Measurements from ENCODE around the gene DAAM1. TPM values are rescaled to one million over a fixed set of nuclear protein-coding genes. Genes with fewer than 3 reads are reported as not detected.

The DAAM1 gene
- polyA plus RNA-seq (2013, experiment 1 of 2), result 10.1 TPM
- 11.0 TPM for polyA plus RNA-seq (2013, experiment 2 of 2)

DNA sequence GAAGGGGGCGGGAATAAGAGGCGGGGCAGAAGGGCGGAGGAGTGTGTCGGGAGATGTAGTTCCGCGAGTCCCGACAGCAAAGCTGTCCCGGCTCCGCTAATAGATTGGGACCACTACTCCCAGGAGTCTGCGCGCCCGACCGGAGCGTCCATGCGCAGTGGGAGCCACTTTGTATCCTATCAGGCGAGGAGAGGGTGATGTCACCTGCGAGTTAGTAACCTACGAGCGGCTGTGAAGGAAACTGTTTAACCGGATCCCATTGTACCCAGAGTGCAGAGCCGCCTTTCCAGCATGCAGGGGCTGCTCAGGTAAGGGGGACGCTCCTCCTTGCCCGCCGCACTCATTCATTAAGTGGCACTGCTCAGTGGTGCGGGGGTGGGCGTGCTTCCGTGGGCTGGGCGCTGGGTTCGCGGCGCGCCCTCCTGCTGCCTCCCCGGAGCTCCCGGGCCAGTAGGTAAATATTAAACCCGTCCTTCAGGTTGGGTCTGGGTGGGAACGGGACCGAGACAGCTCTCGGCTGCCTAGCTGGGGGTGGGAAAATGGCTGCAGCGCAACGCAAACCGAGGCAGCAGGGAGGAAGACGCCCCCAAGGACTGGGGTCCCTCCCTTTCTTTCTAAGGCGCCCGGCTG, at the start of gene DAAM1:
Gene DAAM1, plus strand, starts transcription at position 207 of the 630 bp plus-strand sequence. CDS start 74,811 bp downstream, outside the sequence.
- Histone ChIP-seq H3K79me1 (replicated peaks; ENCODE audit: low read length, poor library complexity, severe bottlenecking) (peaks cover 13% of the 10 kb centered on the region), H2BK120ac (ENCODE audit: low read depth, low read length) (no peak within 1 kb of the TSS), H2AK5ac (ENCODE audit: low read length, severe bottlenecking) (no peak within 1 kb of the TSS), H2BK12ac (ENCODE audit: low read length in 2 of 2) (peak within 1 kb of the TSS; percentile 53 to 82), H3K14ac (ENCODE audit: low read length in 2 of 2) (peak within 1 kb of the TSS in 1 of 2 experiments; percentile 78), H3K27me3 (ENCODE audit: control insufficient read depth in 1 of 2, insufficient read depth in 1 of 2, low read length in 2 of 2) (peaks cover 0 to 25% of the 10 kb centered on the region in 2 experiments), H2BK5ac (ENCODE audit: low read depth, low read length, poor library complexity, severe bottlenecking) (peak within 1 kb of the TSS; percentile 57), H3K4me2 (ENCODE audit: low read length, poor library complexity, severe bottlenecking) (peak within 1 kb of the TSS; percentile 99), H4K91ac (ENCODE audit: low read length) (peak within 1 kb of the TSS; percentile 72), H3K4me1 (ENCODE audit: control insufficient read depth, insufficient read depth, low read depth, low read length) (peaks cover 11% of the 10 kb centered on the region), H3K4ac (ENCODE audit: low read depth in 1 of 2, low read length in 2 of 2) (peak within 1 kb of the TSS in 1 of 2 experiments; percentile 47), H3K18ac (ENCODE audit: low read depth in 1 of 2, low read length in 2 of 2) (peak within 1 kb of the TSS; percentile 71 to 84), H2BK15ac (ENCODE audit: low read depth, poor library complexity, severe bottlenecking) (peak within 1 kb of the TSS; percentile 94), H3K23ac (ENCODE audit: low read length in 2 of 2) (peak within 1 kb of the TSS; percentile 37 to 80), H3K9me3 (ENCODE audit: control insufficient read depth, low read length) (no peaks in the 10 kb centered on the region), H3K9ac (ENCODE audit: low read length) (peak within 1 kb of the TSS; percentile 95), H3K36me3 (ENCODE audit: control insufficient read depth in 1 of 2, insufficient read depth in 2 of 2, low read depth in 1 of 2, low read length in 2 of 2) (no peaks in the 10 kb centered on the region), H3K4me3 (ENCODE audit: insufficient read depth in 1 of 2, low read depth in 1 of 2, low read length in 2 of 2) (peak within 1 kb of the TSS; percentile 92 to 93), H3K27ac (ENCODE audit: low read length, poor library complexity, severe bottlenecking) (peak within 1 kb of the TSS; percentile 84), H4K8ac (ENCODE audit: low read length) (peak within 1 kb of the TSS; percentile 80), H2AFZ (ENCODE audit: low read depth, low read length) (peak within 1 kb of the TSS; percentile 92)
- under 1% methylated on average over 44 of the region's 44 CpGs for WGBS
- peak; percentile 99 for DNase-seq

DNA sequence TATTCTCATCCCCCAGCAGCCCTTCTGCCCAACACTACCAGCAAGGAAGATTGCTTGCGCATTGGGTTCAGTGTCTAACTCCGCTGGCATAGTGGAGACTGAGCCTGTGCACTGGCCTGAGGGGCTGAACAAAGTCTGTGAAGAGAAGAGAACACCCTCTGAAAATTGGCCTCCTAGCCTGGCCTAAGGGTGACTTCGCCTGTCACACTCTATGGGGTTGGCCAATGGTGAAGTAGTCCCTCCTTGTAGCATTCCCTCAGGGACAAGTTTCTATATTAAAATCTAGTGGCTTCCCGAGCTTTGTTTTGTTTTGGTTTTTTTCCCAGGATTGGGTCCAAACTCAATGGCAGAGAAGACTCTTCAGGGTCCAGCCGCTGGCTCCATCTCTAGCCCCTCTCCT, 49.1 kb upstream of the DAAM1 start:
- H2BK15ac ChIP-seq (ENCODE audit: low read depth, poor library complexity, severe bottlenecking), result no peak overlapping the region
- H3K27ac ChIP-seq (ENCODE audit: low read length, poor library complexity, severe bottlenecking), result no peak overlapping the region

DNA sequence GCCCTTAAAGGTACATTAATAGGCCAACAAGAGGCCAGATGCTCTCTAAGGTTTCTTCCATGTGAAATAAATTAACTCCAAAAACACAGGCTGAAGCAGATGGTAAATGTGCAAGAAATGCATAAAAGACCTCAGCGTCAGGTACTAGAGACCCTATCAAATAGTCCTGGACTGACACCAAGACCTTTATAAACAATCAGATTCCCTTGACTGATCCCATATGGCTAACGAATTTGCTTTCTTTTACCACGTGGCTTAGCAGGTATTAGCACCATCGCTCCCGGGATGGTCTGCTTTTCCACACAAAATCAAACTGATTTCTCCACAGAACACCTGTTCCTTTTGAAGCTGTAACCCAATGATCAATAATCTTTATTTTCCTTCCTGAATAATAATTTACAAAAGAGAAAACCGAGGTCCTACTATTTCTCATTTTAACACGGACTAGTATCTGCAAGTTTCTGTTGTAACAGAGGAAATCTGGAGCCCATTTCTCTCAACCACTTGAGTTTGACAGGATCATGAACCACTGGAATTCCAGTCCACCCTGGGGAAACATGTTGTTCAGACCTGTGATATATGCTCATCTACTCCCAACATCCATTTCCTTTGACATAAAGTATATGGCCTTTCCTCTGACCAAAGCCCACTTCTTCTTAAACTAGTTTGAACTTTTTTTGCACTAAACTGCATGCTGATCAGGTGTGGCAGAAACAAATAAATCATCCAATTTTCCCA, 48.2 kb upstream of the DAAM1 start:
- Histone ChIP-seq H3K27me3 (ENCODE audit: control insufficient read depth in 1 of 2, insufficient read depth in 1 of 2, low read length in 2 of 2) (peaks cover 0 to 6% of the 10 kb centered on the region in 2 experiments), H3K18ac (ENCODE audit: low read depth in 1 of 2, low read length in 2 of 2) (no peak overlapping the region), H3K23ac (ENCODE audit: low read length in 2 of 2) (no peak overlapping the region), H3K27ac (ENCODE audit: low read length, poor library complexity, severe bottlenecking) (no peak overlapping the region), H3K4me2 (ENCODE audit: low read length, poor library complexity, severe bottlenecking) (no peak overlapping the region), H3K4ac (ENCODE audit: low read depth in 1 of 2, low read length in 2 of 2) (no peak overlapping the region), H3K79me1 (replicated peaks; ENCODE audit: low read length, poor library complexity, severe bottlenecking) (no peaks in the 10 kb centered on the region), H4K91ac (ENCODE audit: low read length) (no peak overlapping the region), H2BK12ac (ENCODE audit: low read length in 2 of 2) (no peak overlapping the region), H2AK5ac (ENCODE audit: low read length, severe bottlenecking) (no peak overlapping the region), H2AFZ (ENCODE audit: low read depth, low read length) (no peak overlapping the region), H3K36me3 (ENCODE audit: control insufficient read depth in 1 of 2, insufficient read depth in 2 of 2, low read depth in 1 of 2, low read length in 2 of 2) (no peaks in the 10 kb centered on the region), H2BK120ac (ENCODE audit: low read depth, low read length) (no peak overlapping the region), H3K9ac (ENCODE audit: low read length) (no peak overlapping the region), H4K8ac (ENCODE audit: low read length) (no peak overlapping the region), H2BK15ac (ENCODE audit: low read depth, poor library complexity, severe bottlenecking) (no peak overlapping the region), H3K4me3 (ENCODE audit: insufficient read depth in 1 of 2, low read depth in 1 of 2, low read length in 2 of 2) (no peak overlapping the region), H3K14ac (ENCODE audit: low read length in 2 of 2) (no peak overlapping the region), H3K9me3 (ENCODE audit: control insufficient read depth, low read length) (no peaks in the 10 kb centered on the region), H3K4me1 (ENCODE audit: control insufficient read depth, insufficient read depth, low read depth, low read length) (no peaks in the 10 kb centered on the region), H2BK5ac (ENCODE audit: low read depth, low read length, poor library complexity, severe bottlenecking) (no peak overlapping the region)
- WGBS, result 29% methylated on average over 7 of the region's 7 CpGs
- DNase-seq, result peak; percentile 42

More for the DNA sequence above, 49.1 kb upstream of the DAAM1 start:
- Histone ChIP-seq H3K18ac (ENCODE audit: low read depth in 1 of 2, low read length in 2 of 2) (no peak overlapping the region), H2BK12ac (ENCODE audit: low read length in 2 of 2) (no peak overlapping the region), H3K79me1 (replicated peaks; ENCODE audit: low read length, poor library complexity, severe bottlenecking) (no peaks in the 10 kb centered on the region), H3K4ac (ENCODE audit: low read depth in 1 of 2, low read length in 2 of 2) (no peak overlapping the region), H3K4me1 (ENCODE audit: control insufficient read depth, insufficient read depth, low read depth, low read length) (no peaks in the 10 kb centered on the region), H2BK120ac (ENCODE audit: low read depth, low read length) (no peak overlapping the region), H3K27me3 (ENCODE audit: control insufficient read depth in 1 of 2, insufficient read depth in 1 of 2, low read length in 2 of 2) (peaks cover 0 to 8% of the 10 kb centered on the region in 2 experiments), H3K9ac (ENCODE audit: low read length) (no peak overlapping the region), H3K9me3 (ENCODE audit: control insufficient read depth, low read length) (no peaks in the 10 kb centered on the region), H4K91ac (ENCODE audit: low read length) (no peak overlapping the region), H4K8ac (ENCODE audit: low read length) (no peak overlapping the region), H2AK5ac (ENCODE audit: low read length, severe bottlenecking) (no peak overlapping the region), H3K36me3 (ENCODE audit: control insufficient read depth in 1 of 2, insufficient read depth in 2 of 2, low read depth in 1 of 2, low read length in 2 of 2) (no peaks in the 10 kb centered on the region), H3K4me3 (ENCODE audit: insufficient read depth in 1 of 2, low read depth in 1 of 2, low read length in 2 of 2) (no peak overlapping the region), H3K23ac (ENCODE audit: low read length in 2 of 2) (no peak overlapping the region), H2AFZ (ENCODE audit: low read depth, low read length) (no peak overlapping the region), H3K14ac (ENCODE audit: low read length in 2 of 2) (no peak overlapping the region), H3K4me2 (ENCODE audit: low read length, poor library complexity, severe bottlenecking) (no peak overlapping the region), H2BK5ac (ENCODE audit: low read depth, low read length, poor library complexity, severe bottlenecking) (no peak overlapping the region)
- DNase-seq, result no peak
- WGBS, result 91% methylated on average over 3 of the region's 5 CpGs

DNA sequence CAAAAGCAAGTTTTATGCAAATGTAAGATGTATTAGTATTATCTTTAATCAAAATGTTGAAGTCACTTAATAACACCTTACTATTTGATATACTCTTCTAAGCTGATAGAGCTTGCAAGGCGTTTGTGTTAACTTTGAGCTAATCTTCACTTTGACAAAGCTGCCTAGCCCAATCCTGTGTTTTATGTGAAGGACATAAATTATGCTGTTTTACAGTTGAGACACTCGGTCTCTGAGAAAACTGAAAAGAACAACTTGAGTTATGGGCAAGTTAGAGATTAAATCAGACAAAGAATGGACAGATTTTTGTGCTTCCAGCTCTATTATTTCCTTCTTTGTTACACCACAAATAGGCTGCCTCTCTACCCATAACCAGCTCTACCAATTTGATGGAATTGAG, 42.0 kb upstream of the DAAM1 start:
- H3K4ac ChIP-seq (ENCODE audit: low read depth in 1 of 2, low read length in 2 of 2), result no peak overlapping the region
- no peak overlapping the region for H3K9ac ChIP-seq (ENCODE audit: low read length)
- H2AFZ ChIP-seq (ENCODE audit: low read depth, low read length), result no peak overlapping the region
- 83% methylated on average over 2 of the region's 2 CpGs for WGBS
- H3K23ac ChIP-seq (ENCODE audit: low read length in 2 of 2), result no peak overlapping the region
- no peak overlapping the region for H4K91ac ChIP-seq (ENCODE audit: low read length)
- H3K9me3 ChIP-seq (ENCODE audit: control insufficient read depth, low read length), result no peaks in the 10 kb centered on the region
- H2BK12ac ChIP-seq (ENCODE audit: low read length in 2 of 2), result no peak overlapping the region
- no peak overlapping the region for H4K8ac ChIP-seq (ENCODE audit: low read length)
- H3K79me1 ChIP-seq (replicated peaks; ENCODE audit: low read length, poor library complexity, severe bottlenecking), result no peaks in the 10 kb centered on the region
- no peaks in the 10 kb centered on the region for H3K27me3 ChIP-seq (ENCODE audit: control insufficient read depth in 1 of 2, insufficient read depth in 1 of 2, low read length in 2 of 2)
- no peak overlapping the region for H2AK5ac ChIP-seq (ENCODE audit: low read length, severe bottlenecking)
- no peak overlapping the region for H2BK120ac ChIP-seq (ENCODE audit: low read depth, low read length)
- H2BK15ac ChIP-seq (ENCODE audit: low read depth, poor library complexity, severe bottlenecking), result no peak overlapping the region
- no peak overlapping the region for H2BK5ac ChIP-seq (ENCODE audit: low read depth, low read length, poor library complexity, severe bottlenecking)
- DNase-seq, result no peak
- no peak overlapping the region for H3K27ac ChIP-seq (ENCODE audit: low read length, poor library complexity, severe bottlenecking)
- no peaks in the 10 kb centered on the region for H3K36me3 ChIP-seq (ENCODE audit: control insufficient read depth in 1 of 2, insufficient read depth in 2 of 2, low read depth in 1 of 2, low read length in 2 of 2)
- no peak overlapping the region for H3K18ac ChIP-seq (ENCODE audit: low read depth in 1 of 2, low read length in 2 of 2)
- no peak overlapping the region for H3K4me3 ChIP-seq (ENCODE audit: insufficient read depth in 1 of 2, low read depth in 1 of 2, low read length in 2 of 2)
- no peak overlapping the region for H3K4me2 ChIP-seq (ENCODE audit: low read length, poor library complexity, severe bottlenecking)
- H3K14ac ChIP-seq (ENCODE audit: low read length in 2 of 2), result no peak overlapping the region
- H3K4me1 ChIP-seq (ENCODE audit: control insufficient read depth, insufficient read depth, low read depth, low read length), result no peaks in the 10 kb centered on the region
